Ovary (tissue), 9 donors: Measurements from ENCODE around the gene HOXB3. TPM values are rescaled to one million over a fixed set of nuclear protein-coding genes. Genes with fewer than 3 reads are reported as not detected.
A peak's percentile ranks its signal among the peaks of the same experiment; 100 is the strongest.

Experiments used
- DNase-seq, 5 donors: peaks; one replicate each; pipeline ENCODE4 v3.0.0-alpha.2; 2019 to 2020
- H3K27ac ChIP-seq, 2 donors: fragments of 200-600 bp; one replicate each; pipeline versions ENCODE4 v1.5.1 to v1.8.0; 2019 to 2022
- H3K27me3 ChIP-seq: fragments of 200-600 bp; one replicate; pipeline ENCODE4 v1.8.0; 2022
- H3K36me3 ChIP-seq: fragments of 200-600 bp; sonication (generic); one replicate; pipeline ENCODE4 v1.5.1; 2019
- H3K4me1 ChIP-seq: one replicate; pipeline ENCODE4 v1.8.1; 2013; ENCODE audit warnings: mild to moderate bottlenecking, moderate library complexity; ENCODE audit not compliant: insufficient read depth
- H3K4me3 ChIP-seq: fragments of 200-600 bp; sonication (generic); one replicate; pipeline ENCODE4 v1.5.1; 2017
- H3K9me3 ChIP-seq, 2 donors: fragments of 200-600 bp in 1 of 2; sonication (generic) in 1 of 2; one replicate each; pipeline versions ENCODE4 v1.5.1 to v1.8.1; 2013 to 2019; ENCODE audit warnings: mild to moderate bottlenecking in 1 of 2, moderate library complexity in 1 of 2
- CTCF ChIP-seq, 3 donors: fragments of 450-650 bp in 2 of 3; fragments of 200-600 bp in 1 of 3; IDR thresholded peaks; one replicate each; pipeline versions ENCODE4 v1.5.1 to v1.8.0; 2016 to 2022; ENCODE audit warnings: antibody characterized with exemption in 3 of 3, mild to moderate bottlenecking in 1 of 3
- EP300 ChIP-seq: sonication (generic); formaldehyde crosslinking; IDR thresholded peaks from one replicate; pipeline ENCODE4 v1.6.1; 2017; ENCODE audit warnings: antibody characterized with exemption
- POLR2A ChIP-seq: fragments of 450-650 bp; IDR thresholded peaks from one replicate; pipeline ENCODE4 v1.6.1; 2017; ENCODE audit warnings: antibody characterized with exemption, mild to moderate bottlenecking, moderate library complexity
- WGBS, 3 donors: extraction: QIAGEN DNeasy Blood & Tissue Kit in 1 of 3; methylation state at CpG; one replicate each; pipeline versions ENCODE4 v1.1.5 to v1.1.7; 2013 to 2017; 5-methylcytosine and 5-hydroxymethylcytosine counted together
- intact Hi-C, 4 donors: fragments of 100-400 bp; cut with DNase I; formaldehyde crosslinking; loops; one replicate each; pipeline versions ENCODE4 v1.11.0 to v1.15.1; 2022 to 2023
- polyA plus RNA-seq, 2 donors: library from polyadenylated mRNA; stranded (reverse); fragments of 200-250 nt in 1 of 2; fragments of 350-450 nt in 1 of 2; fragmentation: Illumina TruSeq in 1 of 2; extraction: RNeasy Lipid Tissue Mini Kit (QIAGEN cat#74804) in 1 of 2; gene quantifications; one replicate each; pipeline ENCODE4 v1.2.3, GENCODE V29; 2013 to 2014
- total RNA-seq, 7 donors: library from RNA; depleted of rRNA in 2 of 7; stranded (reverse); fragments of >200 nt in 2 of 7; fragmentation: NEBNext Ultra II Directional in 3 of 7; extraction: Animal tissue kit (Norgen Biotek cat#: 25700) in 3 of 7; gene quantifications; one replicate each; pipeline versions ENCODE4 v1.1.0 to v1.2.4, GENCODE V29; 2016 to 2023
- donor health status: DM: no; HTN: no; CAD: no; lungs with moderate emphysema.
- donor health status: DM: no; HTN: no; CAD: no.
- donor health status: Bipolar disorder and iron deficiency.
- donor health status: DM: yes; HTN: yes; CAD: no.
- donor health status: DM: no; HTN: no; CAD: no.
- donor health status: DM: yes; HTN: yes; CAD: no.

HOXB3 gene
- total and polyA plus RNA-seq, 9 donors = 0.43 to 10.7 (median 2.7) TPM

DNA sequence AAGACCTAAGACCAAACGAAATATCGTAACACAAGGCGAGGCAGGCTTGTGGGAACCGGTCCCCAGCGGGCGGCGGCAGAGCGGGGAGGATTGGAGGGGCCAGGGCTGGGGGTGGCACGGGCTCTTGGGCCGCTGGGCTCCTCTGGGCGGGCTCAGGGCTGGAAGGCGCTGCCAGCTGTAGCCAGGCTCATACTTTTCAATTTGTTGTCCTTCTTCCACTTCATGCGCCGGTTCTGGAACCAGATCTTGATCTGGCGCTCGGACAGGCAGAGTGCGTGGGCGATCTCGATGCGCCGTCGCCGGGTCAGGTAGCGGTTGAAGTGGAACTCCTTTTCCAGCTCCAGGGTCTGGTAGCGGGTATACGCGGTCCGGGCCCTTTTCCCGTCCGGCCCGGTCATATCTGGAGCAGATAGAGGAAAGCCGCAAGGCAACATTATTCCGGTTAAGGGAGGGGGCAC, 2.0 kb upstream of the HOXB3 start:
- Histone ChIP-seq H3K9me3 (peaks cover 0 to 8% of the 10 kb centered on the region in 2 donors), H3K36me3 (no peaks in the 10 kb centered on the region), H3K4me3 (no peak overlapping the region), H3K4me1 (no peaks in the 10 kb centered on the region), H3K27me3 (peaks cover 2% of the 10 kb centered on the region), H3K27ac (no peak overlapping the region)
- 19 to 31% (median 22%) methylated on average over 33 of the region's 33 CpGs for WGBS, 3 donors
- intact Hi-C loops = loop anchor here in 1 of 4 donors (10.0 kb wide), 1 partner anchor 237 kb away; no protein-coding TSS in a partner anchor
- no peak for TF ChIP-seq POLR2A
- no peak for TF ChIP-seq EP300
- no peak for TF ChIP-seq CTCF (IDR thresholded peaks at IDR 0.05)
- no peak for DNase-seq

DNA sequence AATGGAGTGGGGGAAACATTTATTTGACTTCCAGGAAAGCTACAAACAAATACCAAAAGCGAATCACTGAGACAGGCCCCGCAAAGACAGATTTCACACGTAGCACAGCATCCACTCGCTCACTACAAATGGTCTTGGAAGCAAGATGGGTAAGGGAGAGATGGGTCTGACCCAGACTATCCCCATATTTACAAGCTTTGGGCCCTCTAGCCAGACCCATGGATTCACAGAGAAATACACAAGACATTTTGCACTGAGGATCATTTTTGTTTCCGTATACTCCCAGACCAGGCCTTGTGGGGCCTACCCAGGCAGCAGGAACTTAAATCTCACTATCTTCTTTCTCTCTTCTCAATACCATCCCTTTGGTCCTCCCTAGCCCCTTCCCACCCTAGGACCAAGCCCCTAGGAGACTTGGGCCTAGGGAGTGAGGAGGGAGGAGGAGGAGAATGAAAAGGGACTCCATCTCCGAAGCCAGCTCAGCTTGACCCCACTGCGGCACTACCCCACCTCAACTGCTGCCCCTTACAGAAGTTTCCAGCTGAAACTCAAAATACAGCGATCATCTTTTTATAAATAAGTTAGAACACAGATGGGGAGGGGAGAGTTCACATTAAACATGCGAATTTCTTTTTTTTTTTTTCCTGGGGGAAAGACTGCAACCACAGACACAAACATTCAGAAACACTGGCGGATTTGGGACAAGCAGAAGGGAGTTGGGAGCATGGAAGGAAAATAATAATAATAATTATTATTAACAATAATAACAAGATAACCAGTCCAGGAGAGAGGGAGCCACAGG, 1.4 kb upstream of the HOXB3 start:
- no peak for TF ChIP-seq POLR2A
- no peak for TF ChIP-seq CTCF (IDR thresholded peaks at IDR 0.05)
- no peak for TF ChIP-seq EP300
- 78 to 84% (median 80%) methylated on average over 10 of the region's 10 CpGs for WGBS, 3 donors
- intact Hi-C loops = loop anchor here in 1 of 4 donors (10.0 kb wide), 1 partner anchor 237 kb away; no protein-coding TSS in a partner anchor
- no peaks in the 10 kb centered on the region for H3K36me3 ChIP-seq
- DNase-seq = no peak
- H3K27ac ChIP-seq = no peak overlapping the region
- no peak overlapping the region for H3K4me3 ChIP-seq
- peaks cover 0 to 8% of the 10 kb centered on the region in 2 donors for H3K9me3 ChIP-seq
- H3K27me3 ChIP-seq = peaks cover 2% of the 10 kb centered on the region
- H3K4me1 ChIP-seq = no peaks in the 10 kb centered on the region

DNA sequence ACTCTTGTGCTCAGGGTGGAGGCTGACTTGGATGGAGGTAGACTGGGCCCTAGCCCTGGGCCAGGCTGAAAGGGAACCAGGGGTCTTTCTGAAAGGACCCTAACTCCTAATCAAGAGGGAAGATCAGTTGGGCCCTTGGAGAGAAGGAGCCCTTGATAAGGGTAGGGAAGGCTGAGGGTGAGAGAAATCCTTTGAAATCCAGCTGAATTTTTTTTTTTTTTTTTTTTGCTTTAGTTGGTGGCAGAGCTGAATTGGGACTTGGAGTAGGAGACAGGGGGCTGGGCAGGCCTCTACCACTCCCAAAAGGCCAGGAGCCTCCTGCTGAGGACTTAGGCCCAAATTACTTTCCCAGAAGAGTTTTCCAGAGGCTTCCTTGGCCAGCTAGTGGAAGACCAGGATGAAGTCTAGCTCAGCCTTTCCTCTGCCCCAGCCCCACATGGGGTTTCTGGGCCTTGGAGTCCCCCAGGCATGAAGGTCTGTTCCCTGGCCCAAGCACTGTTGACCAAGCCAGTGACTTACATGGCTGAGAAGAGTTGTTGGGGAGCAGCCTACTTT, 643 bp upstream of the HOXB3 start:
- Histone ChIP-seq H3K36me3 (no peaks in the 10 kb centered on the region), H3K4me1 (peaks cover 2% of the 10 kb centered on the region), H3K27me3 (peaks cover 2% of the 10 kb centered on the region), H3K9me3 (peaks cover 0 to 8% of the 10 kb centered on the region in 2 donors), H3K27ac (no peak overlapping the region), H3K4me3 (no peak overlapping the region)
- intact Hi-C loops = loop anchor here in 1 of 4 donors (10.0 kb wide), 1 partner anchor 236 kb away; no protein-coding TSS in a partner anchor
- no peak for DNase-seq
- TF ChIP-seq POLR2A (no peak), CTCF (IDR thresholded peaks at IDR 0.05) (no peak), EP300 (no peak)

- H3K4me3 ChIP-seq = peak overlapping the region; percentile 27
- no peaks in the 10 kb centered on the region for H3K27me3 ChIP-seq
- TF ChIP-seq CTCF (IDR thresholded peaks at IDR 0.05) (no peak), EP300 (no peak)
- no peak for DNase-seq
- peaks cover 0 to 4% of the 10 kb centered on the region in 2 donors for H3K9me3 ChIP-seq
- 18 to 20% (median 19%) methylated on average over 10 of the region's 10 CpGs for WGBS, 3 donors
- no peaks in the 10 kb centered on the region for H3K36me3 ChIP-seq
- peaks cover 3% of the 10 kb centered on the region for H3K4me1 ChIP-seq
- no peak overlapping the region for H3K27ac ChIP-seq
- intact Hi-C loops = no loop called here
Measured at GRCh38 chr17:48589060-48589830, 796 bp downstream of the HOXB3 start.
